Measurements from ENCODE around the gene CSNK2A2. TPM values are rescaled to one million over a fixed set of nuclear protein-coding genes. Genes with fewer than 3 reads are reported as not detected.
A peak's percentile ranks its signal among the peaks of the same experiment; 100 is the strongest.

The CSNK2A2 gene
- total RNA-seq (2014; rRNA removed; shearing (Covaris generic)) = 23.9 and 34.4 TPM in 2 replicates

GRCh38 chr16:58198022-58198683 is at the start of gene CSNK2A2:
TSS of gene CSNK2A2 (minus strand) at chr16:58198106. CDS start at chr16:58197736, 370 bp downstream.
- DNase-seq (ENCODE audit: low spot score) = peak; percentile 61
- in situ Hi-C loops (cut with HindIII; ENCODE audit: low sequenced_read_pairs) = no loop called here

DNA sequence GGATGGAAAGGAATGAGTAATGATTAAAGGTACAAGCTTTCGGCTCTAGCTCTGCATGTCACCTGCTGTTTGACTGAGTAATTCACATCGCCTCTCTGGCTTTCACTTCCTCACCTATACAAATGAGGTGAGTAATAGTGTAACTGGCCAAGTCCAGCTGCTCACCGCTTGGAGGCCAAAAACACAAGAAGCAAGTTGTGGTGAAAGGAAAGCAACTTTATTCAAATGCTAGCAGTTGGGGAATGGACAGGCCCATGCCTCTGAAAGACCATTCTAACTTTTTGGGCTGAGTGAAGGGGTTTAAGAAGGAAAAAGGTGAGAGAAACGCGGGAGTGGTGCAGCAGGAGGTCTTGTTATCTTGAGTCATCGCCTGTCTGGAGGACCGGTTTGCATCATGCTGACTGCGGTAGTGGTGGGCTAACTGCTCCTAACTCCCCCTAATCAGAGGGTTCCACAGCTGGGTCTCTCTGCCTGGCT is 45.7 kb upstream of the CSNK2A2 start:
- in situ Hi-C loops (cut with HindIII; ENCODE audit: low sequenced_read_pairs) = no loop called here

GRCh38 chr16:58236831-58237230 is 38.9 kb upstream of the CSNK2A2 start:
- in situ Hi-C loops (cut with HindIII; ENCODE audit: low sequenced_read_pairs) = no loop called here
- DNase-seq (ENCODE audit: low spot score) = peak; percentile 2

More for the DNA sequence above, 45.7 kb upstream of the CSNK2A2 start:
- DNase-seq (ENCODE audit: low spot score) = no peak

- peak; percentile 93 for DNase-seq (ENCODE audit: low spot score)
- in situ Hi-C loops (cut with HindIII; ENCODE audit: low sequenced_read_pairs) = no loop called here
Measured at GRCh38 chr16:58236231-58236690, 38.4 kb upstream of the CSNK2A2 start.

DNA sequence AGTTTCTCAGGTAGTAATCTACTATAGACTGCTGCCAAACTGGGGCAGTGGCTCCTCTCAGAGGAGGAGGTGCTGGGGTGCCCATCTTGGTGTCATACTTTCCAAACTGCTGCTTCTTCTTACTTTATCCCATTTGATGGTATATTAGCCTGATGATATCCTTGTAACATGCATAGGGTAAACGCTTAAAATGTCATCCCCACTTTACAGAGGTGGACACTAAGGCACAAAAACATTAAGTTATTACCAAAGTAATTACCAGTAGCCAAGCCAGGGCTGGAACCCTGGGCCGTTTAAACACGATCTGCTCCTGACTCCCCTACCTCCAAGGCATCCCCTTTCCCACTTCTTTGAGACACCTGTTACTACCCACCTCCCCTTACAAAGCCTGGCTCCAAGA is 37.8 kb upstream of the CSNK2A2 start:
- DNase-seq (ENCODE audit: low spot score) = no peak
- in situ Hi-C loops (cut with HindIII; ENCODE audit: low sequenced_read_pairs) = no loop called here

DNA sequence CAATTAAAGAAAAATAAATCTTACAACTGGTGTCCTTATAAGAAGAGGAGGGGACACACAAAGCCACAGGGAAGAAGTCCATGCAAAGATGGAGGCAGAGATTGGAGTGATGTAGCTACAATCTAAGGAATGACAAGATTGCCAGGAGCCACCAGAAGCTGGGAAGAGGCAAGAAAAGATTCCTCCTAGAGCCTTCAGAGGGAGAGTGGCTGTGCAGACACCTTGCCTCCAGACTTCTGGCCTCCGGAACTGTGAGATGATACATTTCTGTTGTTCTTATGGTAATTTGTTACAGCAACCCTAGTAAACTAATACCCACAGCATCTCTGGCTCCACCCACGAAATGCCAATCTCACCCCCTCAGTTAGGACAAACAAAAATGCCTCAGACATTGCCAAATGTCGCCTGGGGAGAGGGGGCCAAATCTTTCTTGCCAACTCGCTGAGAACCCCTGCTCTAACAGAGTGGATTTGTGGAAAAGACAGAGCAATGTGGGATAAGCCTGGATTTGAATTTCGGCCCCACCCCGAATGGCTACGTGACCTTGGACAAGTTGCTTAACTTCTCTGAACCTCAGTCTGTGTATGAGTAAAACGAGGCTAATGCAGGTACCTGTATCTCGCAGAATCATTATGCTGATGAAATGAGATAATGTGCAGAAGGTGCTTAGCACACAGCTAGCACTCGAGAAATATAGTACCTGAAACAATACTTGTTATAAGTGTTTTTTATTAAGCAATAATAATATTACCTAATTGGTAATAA is 37.1 kb upstream of the CSNK2A2 start:
- DNase-seq (ENCODE audit: low spot score) = no peak
- in situ Hi-C loops (cut with HindIII; ENCODE audit: low sequenced_read_pairs) = no loop called here

- DNase-seq (ENCODE audit: low spot score) = no peak
- in situ Hi-C loops (cut with HindIII; ENCODE audit: low sequenced_read_pairs) = no loop called here
Measured at GRCh38 chr16:58230259-58230658, 32.4 kb upstream of the CSNK2A2 start.

DNA sequence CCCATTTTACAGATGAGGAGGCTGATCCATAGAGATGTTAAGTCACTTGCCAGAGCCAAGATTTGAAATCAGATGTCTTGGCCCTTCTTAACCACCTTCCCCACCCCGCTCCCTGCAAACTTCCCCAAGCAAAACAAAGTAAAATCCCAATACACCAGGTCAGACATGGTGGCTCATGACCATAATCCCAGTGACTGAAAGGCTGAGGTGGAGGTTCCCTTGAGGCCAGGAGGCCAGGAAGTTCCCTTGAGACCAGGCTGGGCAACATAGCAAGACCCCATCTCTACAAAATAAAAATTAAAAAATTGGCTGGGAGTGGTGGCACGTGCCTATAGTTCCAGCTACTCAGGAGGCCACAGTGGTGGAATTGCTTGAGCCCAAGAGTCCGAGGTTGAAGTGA is 28.9 kb upstream of the CSNK2A2 start:
- no peak for DNase-seq (ENCODE audit: low spot score)
- in situ Hi-C loops (cut with HindIII; ENCODE audit: low sequenced_read_pairs) = no loop called here

DNA sequence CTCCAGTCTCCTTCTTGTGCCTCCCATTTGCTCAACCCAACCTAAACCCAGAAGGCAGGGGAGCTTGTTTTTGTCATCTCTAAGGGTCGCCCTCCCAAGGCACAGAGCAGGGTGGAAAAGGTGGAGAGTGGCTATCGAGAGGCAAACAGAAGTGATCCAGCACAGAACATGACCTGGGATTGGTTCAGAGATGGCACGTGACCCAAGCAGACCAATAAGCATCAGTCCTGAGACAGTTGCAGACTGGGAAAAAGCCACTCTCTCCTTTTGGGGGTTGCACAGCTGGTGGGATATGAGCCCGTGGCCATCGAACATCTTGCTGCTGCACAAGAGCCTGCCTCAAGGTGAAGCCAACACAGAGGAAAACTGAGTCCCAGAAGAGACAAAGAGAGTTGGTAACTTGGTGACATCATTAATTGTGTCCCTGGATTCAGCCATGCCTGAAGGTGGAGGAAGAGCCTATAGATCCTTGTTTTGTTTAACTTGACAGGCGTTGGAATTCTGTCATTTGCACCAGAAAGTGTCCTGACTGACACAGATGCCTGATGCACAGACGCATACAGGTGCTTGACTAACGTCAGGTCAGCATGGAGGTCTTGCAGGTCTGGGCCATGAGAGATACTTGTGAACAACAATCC is 28.2 kb upstream of the CSNK2A2 start:
- no peak for DNase-seq (ENCODE audit: low spot score)
- in situ Hi-C loops (cut with HindIII; ENCODE audit: low sequenced_read_pairs) = no loop called here

- in situ Hi-C loops (cut with HindIII; ENCODE audit: low sequenced_read_pairs) = no loop called here
- DNase-seq (ENCODE audit: low spot score) = no peak
Measured at GRCh38 chr16:58222532-58223316, 24.8 kb upstream of the CSNK2A2 start.

DNA sequence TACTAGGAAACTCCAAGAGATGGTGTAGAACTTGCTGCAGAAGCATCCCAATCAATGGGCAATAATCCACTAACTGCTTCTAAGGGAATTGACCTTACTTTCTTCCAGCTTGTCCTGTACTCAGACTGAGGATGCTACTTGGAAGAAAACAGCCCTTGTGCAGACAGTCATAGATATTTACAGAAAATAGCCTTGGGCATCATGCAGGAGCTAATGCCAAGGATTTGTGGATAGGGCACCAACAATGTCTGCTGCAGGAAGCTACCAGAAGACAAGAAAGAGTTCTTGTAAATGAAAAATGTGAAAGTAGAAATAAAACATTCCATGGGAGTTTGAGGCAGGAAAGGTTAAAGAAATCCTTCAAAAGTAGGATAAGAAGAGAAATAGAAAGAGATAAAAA is 21.5 kb upstream of the CSNK2A2 start:
- in situ Hi-C loops (cut with HindIII; ENCODE audit: low sequenced_read_pairs) = no loop called here

GRCh38 chr16:58218786-58219185 is 20.9 kb upstream of the CSNK2A2 start:
- in situ Hi-C loops (cut with HindIII; ENCODE audit: low sequenced_read_pairs) = no loop called here
- DNase-seq (ENCODE audit: low spot score) = no peak

More for the DNA sequence above, 21.5 kb upstream of the CSNK2A2 start:
- DNase-seq (ENCODE audit: low spot score) = no peak

- DNase-seq (ENCODE audit: low spot score) = no peak
Measured at GRCh38 chr16:58217311-58217925, 19.5 kb upstream of the CSNK2A2 start.

DNA sequence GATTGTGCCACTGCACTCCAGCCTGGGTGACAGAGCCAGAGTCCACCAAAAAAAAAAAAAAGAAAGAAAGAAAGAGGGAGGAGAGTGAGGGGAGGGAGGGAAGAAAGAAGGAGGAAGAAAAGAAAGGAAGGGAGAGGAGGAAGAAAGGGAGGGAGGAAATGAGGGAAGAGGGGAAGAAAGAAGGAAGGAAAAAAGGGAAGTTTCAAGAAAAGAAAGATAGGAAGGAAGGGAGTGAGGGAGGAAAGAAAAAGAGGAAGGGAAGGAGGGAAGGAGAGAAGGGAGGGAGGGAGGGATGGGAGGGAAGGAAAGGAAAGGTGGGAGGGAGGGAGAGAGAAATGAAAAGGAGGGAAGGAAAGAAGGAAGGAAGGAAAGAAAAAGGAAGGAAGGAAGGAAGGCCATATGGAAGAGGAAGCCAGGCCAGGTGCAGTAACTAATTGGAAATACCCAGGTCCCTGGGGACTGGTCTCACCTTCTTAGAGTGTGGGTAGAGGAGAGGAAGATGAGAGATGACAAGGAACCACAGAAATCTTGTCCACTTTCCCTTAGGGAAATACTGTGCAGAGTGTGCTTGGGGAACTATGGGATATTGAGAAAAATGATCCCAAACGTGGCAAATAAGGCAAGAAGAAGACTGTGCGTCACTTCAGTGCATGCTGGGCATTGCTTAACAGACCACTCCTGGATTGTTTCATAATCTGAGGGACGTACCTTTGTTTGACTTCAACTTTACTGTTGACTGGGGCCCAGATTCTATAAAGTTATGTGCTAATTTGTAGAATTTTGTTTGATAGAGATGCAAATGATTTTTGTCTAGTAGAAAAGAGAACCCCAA is 15.1 kb upstream of the CSNK2A2 start:
- DNase-seq (ENCODE audit: low spot score) = no peak
- in situ Hi-C loops (cut with HindIII; ENCODE audit: low sequenced_read_pairs) = no loop called here

More at GRCh38 chr16:58217311-58217925, 19.5 kb upstream of the CSNK2A2 start:
- in situ Hi-C loops (cut with HindIII; ENCODE audit: low sequenced_read_pairs) = no loop called here

DNA sequence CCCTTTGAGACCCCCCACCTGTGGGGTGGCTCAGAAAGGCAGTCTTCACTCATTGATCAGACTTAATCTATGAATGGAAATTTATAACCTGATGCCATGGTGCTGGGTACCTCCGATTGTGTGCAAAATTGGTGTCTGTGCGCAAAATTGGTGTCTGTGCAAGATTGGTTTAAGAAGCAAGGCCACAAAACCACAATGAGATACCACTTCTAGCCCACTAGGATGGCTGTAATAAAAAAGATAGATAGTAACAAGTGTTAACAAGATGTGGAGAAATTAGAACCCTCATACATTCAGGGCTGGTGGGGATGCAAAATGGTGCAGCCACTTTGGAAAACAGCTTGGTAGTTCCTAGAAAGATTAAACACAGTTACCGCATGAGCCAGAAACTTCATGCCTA is 13.9 kb upstream of the CSNK2A2 start:
- DNase-seq (ENCODE audit: low spot score) = no peak
- in situ Hi-C loops (cut with HindIII; ENCODE audit: low sequenced_read_pairs) = no loop called here

DNA sequence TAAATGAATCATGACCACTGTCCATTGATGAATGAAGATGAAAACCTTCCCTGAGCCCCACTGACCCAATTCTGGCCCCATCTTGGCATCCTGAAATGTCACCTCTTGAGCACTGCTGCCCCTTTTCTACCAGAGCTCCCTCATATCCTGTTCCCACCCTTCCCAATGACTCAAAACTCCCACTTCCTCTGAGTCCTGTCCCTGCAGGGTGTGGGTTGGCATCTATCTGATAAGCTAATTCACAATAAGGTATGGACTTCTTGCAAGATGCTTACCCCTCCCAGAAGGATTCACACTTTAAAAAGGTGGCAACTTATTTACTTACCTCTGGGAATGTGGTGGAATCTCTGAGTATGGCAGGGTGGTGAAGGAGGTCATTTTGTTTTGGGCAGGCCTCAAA is 13.3 kb upstream of the CSNK2A2 start:
- in situ Hi-C loops (cut with HindIII; ENCODE audit: low sequenced_read_pairs) = no loop called here
- no peak for DNase-seq (ENCODE audit: low spot score)

GRCh38 chr16:58205276-58206036 is 7.5 kb upstream of the CSNK2A2 start:
- no peak for DNase-seq (ENCODE audit: low spot score)
- in situ Hi-C loops (cut with HindIII; ENCODE audit: low sequenced_read_pairs) = no loop called here
